Measurements from ENCODE around the gene SMIM23.

GRCh38 chr5:171796436-171796835 lies 10.8 kb downstream of the SMIM23 start:
- TF ChIP-seq SIN3A (IDR thresholded peaks at IDR 0.05; ENCODE audit: borderline replicate concordance, low read depth, low read length) (no peak), POLR2AphosphoS5 (IDR thresholded peaks at IDR 0.05; ENCODE audit: low read depth, low read length) (no peak), TCF12 (IDR thresholded peaks at IDR 0.05) (no peak), YY1 (IDR thresholded peaks at IDR 0.05; ENCODE audit: low read depth) (no peak)
- TF ChIP-seq, protein P1, sequence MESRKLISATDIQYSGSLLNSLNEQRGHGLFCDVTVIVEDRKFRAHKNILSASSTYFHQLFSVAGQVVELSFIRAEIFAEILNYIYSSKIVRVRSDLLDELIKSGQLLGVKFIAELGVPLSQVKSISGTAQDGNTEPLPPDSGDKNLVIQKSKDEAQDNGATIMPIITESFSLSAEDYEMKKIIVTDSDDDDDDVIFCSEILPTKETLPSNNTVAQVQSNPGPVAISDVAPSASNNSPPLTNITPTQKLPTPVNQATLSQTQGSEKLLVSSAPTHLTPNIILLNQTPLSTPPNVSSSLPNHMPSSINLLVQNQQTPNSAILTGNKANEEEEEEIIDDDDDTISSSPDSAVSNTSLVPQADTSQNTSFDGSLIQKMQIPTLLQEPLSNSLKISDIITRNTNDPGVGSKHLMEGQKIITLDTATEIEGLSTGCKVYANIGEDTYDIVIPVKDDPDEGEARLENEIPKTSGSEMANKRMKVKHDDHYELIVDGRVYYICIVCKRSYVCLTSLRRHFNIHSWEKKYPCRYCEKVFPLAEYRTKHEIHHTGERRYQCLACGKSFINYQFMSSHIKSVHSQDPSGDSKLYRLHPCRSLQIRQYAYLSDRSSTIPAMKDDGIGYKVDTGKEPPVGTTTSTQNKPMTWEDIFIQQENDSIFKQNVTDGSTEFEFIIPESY (IDR thresholded peaks at IDR 0.05; ENCODE audit: borderline replicate concordance, low read depth): no peak
- TF ChIP-seq, protein P2, sequence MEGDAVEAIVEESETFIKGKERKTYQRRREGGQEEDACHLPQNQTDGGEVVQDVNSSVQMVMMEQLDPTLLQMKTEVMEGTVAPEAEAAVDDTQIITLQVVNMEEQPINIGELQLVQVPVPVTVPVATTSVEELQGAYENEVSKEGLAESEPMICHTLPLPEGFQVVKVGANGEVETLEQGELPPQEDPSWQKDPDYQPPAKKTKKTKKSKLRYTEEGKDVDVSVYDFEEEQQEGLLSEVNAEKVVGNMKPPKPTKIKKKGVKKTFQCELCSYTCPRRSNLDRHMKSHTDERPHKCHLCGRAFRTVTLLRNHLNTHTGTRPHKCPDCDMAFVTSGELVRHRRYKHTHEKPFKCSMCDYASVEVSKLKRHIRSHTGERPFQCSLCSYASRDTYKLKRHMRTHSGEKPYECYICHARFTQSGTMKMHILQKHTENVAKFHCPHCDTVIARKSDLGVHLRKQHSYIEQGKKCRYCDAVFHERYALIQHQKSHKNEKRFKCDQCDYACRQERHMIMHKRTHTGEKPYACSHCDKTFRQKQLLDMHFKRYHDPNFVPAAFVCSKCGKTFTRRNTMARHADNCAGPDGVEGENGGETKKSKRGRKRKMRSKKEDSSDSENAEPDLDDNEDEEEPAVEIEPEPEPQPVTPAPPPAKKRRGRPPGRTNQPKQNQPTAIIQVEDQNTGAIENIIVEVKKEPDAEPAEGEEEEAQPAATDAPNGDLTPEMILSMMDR (IDR thresholded peaks at IDR 0.05): no peak
